GM20000 (cell line): ENCODE data around the gene ZNF80.

Source experiments
- DNase-seq: peaks from one replicate; pipeline ENCODE4 v3.0.0; 2012; ENCODE audit warnings: low spot score
- CTCF ChIP-seq: IDR thresholded peaks from 2 replicates; pipeline ENCODE4 v1.5.1; 2012; ENCODE audit warnings: mild to moderate bottlenecking, control low read depth; ENCODE audit errors: extremely low read depth, missing control alignments

The ZNF80 gene

DNA sequence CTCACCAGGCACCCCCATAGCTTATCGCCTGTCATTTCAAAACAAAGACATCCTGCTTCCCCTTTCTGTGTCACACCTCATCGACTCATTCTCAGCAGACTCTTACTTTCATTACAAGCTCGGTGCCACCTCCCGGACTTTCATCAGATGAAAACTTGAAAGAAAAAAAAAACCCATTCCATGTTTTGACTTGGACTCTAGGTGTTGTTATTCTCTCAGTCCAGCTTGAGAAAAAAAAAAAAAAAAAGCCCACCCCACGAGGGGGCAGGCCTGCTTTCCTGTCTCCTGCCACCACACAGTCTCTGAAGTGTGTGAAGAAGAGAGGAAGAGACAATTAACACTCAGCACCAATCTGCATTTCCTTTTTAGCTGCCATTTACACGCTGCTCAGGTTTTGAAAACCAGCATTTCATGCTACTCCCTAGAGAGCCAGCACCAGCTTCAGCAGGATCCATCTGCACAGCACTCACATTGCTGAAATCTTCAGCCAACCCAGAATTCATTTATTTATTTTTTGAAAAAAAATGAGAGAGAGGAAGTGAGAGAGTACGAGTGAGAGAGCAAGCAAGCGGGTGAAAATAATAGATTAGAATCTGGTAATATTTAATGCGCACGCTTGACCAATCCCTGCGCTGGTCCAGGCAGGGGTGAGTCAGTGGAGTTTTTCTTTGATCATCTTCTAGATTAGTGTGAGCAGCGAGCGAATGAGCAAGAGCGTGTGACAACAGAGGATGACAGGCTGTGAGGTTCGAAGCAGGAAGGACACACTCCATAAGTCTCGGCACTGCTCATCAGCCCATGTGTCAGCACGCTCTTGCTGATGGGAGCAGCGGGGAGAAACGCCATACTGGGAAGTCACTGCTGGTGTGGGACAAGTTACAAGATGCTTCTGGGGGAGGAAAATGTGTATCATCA lies 23.5 kb downstream of the ZNF80 start:
- DNase-seq: peak; percentile 73
- TF ChIP-seq CTCF: no peak

- no peak for TF ChIP-seq CTCF
- no peak for DNase-seq
Measured at GRCh38 chr3:114213292-114213626, 24.1 kb downstream of the ZNF80 start.

GRCh38 chr3:114212646-114213045 lies 24.7 kb downstream of the ZNF80 start:
- DNase-seq: no peak
- no peak for TF ChIP-seq CTCF

- no peak for DNase-seq
- no peak for TF ChIP-seq CTCF
Measured at GRCh38 chr3:114207768-114208167, 29.6 kb downstream of the ZNF80 start.

DNA sequence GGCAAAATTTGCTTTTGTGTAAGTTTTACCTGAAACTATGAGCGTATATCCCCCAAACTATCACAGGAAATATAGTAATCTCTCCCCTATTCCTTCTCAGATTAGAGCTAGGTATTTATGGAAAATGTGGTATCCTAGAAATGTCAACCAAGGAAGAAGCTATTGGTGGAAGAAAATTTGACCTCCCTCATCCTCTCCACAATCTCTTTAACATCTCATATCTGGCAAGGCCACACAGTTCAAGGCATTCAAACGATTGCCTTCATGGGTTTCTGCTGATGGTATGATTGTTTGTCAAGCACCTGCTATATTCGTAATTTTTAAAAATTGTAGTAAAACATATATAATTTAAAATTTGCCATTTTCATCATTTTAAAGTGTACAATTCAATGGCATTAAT lies 31.0 kb downstream of the ZNF80 start:
- no peak for DNase-seq

DNA sequence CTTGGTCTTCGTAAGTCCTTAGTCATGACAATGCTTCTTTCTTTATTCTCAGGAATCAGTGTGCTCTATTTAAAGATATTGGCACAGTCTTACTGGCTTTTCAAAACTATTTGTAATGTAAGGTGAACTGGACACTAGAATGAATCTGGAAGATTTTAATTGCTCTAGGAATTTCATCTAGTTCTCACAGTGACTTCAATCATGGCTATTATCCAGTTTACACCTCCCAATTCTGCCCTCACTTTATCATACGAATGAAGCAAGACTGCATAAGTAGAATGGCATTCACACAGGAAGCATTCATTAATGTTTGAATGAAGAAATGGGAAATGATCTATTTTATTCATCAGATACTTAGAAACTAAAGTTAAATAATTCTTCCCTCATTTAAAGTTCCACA lies 31.8 kb downstream of the ZNF80 start:
- no peak for DNase-seq
- TF ChIP-seq CTCF: no peak

More for the DNA sequence above, 31.0 kb downstream of the ZNF80 start:
- no peak for TF ChIP-seq CTCF

- no peak for DNase-seq
- TF ChIP-seq CTCF: no peak
Measured at GRCh38 chr3:114194750-114195149, 42.6 kb downstream of the ZNF80 start.
